PC-3 (cell line): ENCODE measurements around the gene NES. TPM values are rescaled to one million over a fixed set of nuclear protein-coding genes. Genes with fewer than 3 reads are reported as not detected.

Experiments used
- ATAC-seq: fragments of 200-7000 bp; cut with Tn5 transposase; 2 replicates; pipeline ENCODE4 v1.9.1; 2020; ENCODE audit warnings: mild to moderate bottlenecking, moderate library complexity
- BruUV-seq: library from RNA; stranded (reverse); fragments of 400-500 nt; replicated peaks from 2 replicates; lab custom pipeline; 2021; lab: Mats Ljungman, UMichigan
- CTCF ChIA-PET: fragments of 300-600 bp; sonication (Branson Sonifier 250); formaldehyde crosslinking; loops from one replicate; lab custom pipeline; 2022; ENCODE audit warnings: antibody characterized with exemption; lab: Charles Lee
- POLR2A ChIA-PET: fragments of 300-600 bp; sonication (Branson Sonifier 250); formaldehyde crosslinking; loops from one replicate; lab custom pipeline; 2022; ENCODE audit warnings: antibody characterized with exemption; ENCODE audit not compliant: unreplicated experiment; lab: Charles Lee
- DNase-seq: peaks from one replicate; pipeline ENCODE4 v3.0.0-alpha.2; 2015
- H2AFZ ChIP-seq: fragments of 300-600 bp; sonication (generic); 2 replicates; pipeline ENCODE4 v1.6.0; 2016; ENCODE audit warnings: antibody characterized with exemption, low read length
- H3F3A ChIP-seq: fragments of 300-600 bp; sonication (generic); one replicate; pipeline ENCODE4 v1.6.0; 2017; ENCODE audit warnings: antibody characterized with exemption, low read length, control low read depth, mild to moderate bottlenecking; ENCODE audit not compliant: unreplicated experiment
- H3K27ac ChIP-seq: fragments of 300-600 bp; sonication (generic); 2 replicates; pipeline ENCODE4 v1.5.1; 2016; ENCODE audit warnings: mild to moderate bottlenecking, low read length
- H3K27me3 ChIP-seq: fragments of 300-600 bp; sonication (generic); 2 replicates; pipeline ENCODE4 v1.6.1; 2016; ENCODE audit warnings: low read length, mixed read lengths
- H3K36me3 ChIP-seq: fragments of 300-600 bp; sonication (generic); 2 replicates; pipeline ENCODE4 v1.6.1; 2016; ENCODE audit warnings: low read depth, mixed run types, low read length, mixed read lengths
- H3K4me1 ChIP-seq: fragments of 300-600 bp; sonication (generic); 2 replicates; pipeline ENCODE4 v1.5.1; 2016; ENCODE audit warnings: low read length; ENCODE audit not compliant: insufficient read depth
- H3K4me2 ChIP-seq: fragments of 300-600 bp; sonication (generic); 2 replicates; pipeline ENCODE4 v1.6.0; 2016; ENCODE audit warnings: low read length
- H3K4me3 ChIP-seq: fragments of 300-600 bp; sonication (generic); 2 replicates; pipeline ENCODE4 v1.5.1; 2016; ENCODE audit warnings: mild to moderate bottlenecking, low read length, mixed read lengths
- H3K79me2 ChIP-seq: fragments of 300-600 bp; sonication (generic); 2 replicates; pipeline ENCODE4 v1.6.1; 2017; ENCODE audit warnings: low read length, mixed read lengths
- H3K9ac ChIP-seq: fragments of 300-600 bp; sonication (generic); 2 replicates; pipeline ENCODE4 v1.6.0; 2016; ENCODE audit warnings: mild to moderate bottlenecking, low read length
- H3K9me2 ChIP-seq: fragments of 300-600 bp; sonication (generic); replicated peaks from 2 replicates; pipeline ENCODE4 v1.6.1; 2016; ENCODE audit warnings: mixed run types, low read length, mixed read lengths
- H3K9me3 ChIP-seq: fragments of 300-600 bp; sonication (generic); 2 replicates; pipeline ENCODE4 v1.6.1; 2016; ENCODE audit warnings: low read length, mixed read lengths
- H4K20me1 ChIP-seq: fragments of 300-600 bp; sonication (generic); 2 replicates; pipeline ENCODE4 v1.6.1; 2016; ENCODE audit warnings: low read length, mixed read lengths
- CTCF ChIP-seq: fragments of 300-600 bp; sonication (generic); conservative IDR thresholded peaks from 2 replicates; pipeline ENCODE4 v1.5.1; 2017; ENCODE audit warnings: antibody characterized with exemption, low read depth, mild to moderate bottlenecking, low read length
- EZH2 ChIP-seq: fragments of 300-600 bp; sonication (generic); IDR thresholded peaks from one replicate; pipeline ENCODE4 v1.6.1; 2017; ENCODE audit warnings: antibody characterized with exemption, mild to moderate bottlenecking, low read length; ENCODE audit not compliant: unreplicated experiment
- EZH2phosphoT487 ChIP-seq: fragments of 300-600 bp; sonication (generic); IDR thresholded peaks from 2 replicates; pipeline ENCODE4 v1.6.1; 2018; ENCODE audit warnings: mild to moderate bottlenecking, antibody characterized with exemption, low read length, borderline replicate concordance
- intact Hi-C: fragments of 100-400 bp; cut with micrococcal nuclease; formaldehyde crosslinking; loops from 2 replicates; pipeline ENCODE4 v1.9.0; 2023
- total RNA-seq: library from RNA; depleted of rRNA; stranded (reverse); fragments of >200 nt; gene quantifications from 2 replicates; pipeline ENCODE4 v1.2.3, GENCODE V29; 2014

The NES gene
- total RNA-seq, 1 experiment from 2014 or later = 58.2 TPM

DNA sequence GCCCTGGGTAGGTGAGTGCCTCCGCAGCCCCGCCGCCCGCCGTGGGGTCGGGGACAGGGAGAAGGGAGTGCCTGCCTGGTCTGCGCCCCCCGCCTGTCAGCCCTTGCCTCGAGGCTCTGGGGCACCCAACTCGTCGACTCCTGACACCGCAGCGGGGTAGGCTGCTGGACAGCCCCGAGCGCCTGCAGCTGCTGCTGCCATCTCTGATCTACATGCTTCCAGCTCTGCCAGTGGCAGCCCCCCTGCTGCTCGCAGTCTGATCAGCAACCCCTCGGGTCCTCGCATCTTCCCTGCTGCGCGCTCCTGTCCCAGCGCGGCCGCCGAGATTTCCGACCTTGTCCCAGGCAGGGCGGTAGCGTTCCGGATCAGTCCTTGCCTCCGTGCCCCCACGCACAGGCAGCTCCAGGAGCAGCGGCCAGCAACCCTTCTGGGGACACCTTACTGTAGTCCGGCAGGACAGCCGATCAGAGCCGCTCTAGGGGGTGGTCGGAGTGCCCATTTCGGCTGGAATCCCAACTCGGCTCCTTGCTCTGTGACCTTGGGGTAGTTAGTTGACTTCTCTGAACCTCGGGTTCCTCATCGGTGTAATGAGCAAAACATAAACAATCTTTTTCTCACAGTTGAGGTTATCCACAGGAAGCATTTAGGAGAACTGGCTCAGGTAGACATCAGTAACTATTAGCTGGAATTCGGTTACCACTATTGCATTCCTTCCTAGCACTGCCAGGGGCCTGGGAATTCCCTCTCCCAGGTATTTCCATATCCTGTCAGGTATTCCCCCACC lies 34.8 kb downstream of the NES start:
- ChIA-PET POLR2A (no interaction called here), CTCF (no interaction called here)
- no peaks in the 10 kb centered on the region for H3K9me3 ChIP-seq
- H3K36me3 ChIP-seq = no peaks in the 10 kb centered on the region
- ATAC-seq (no peak), DNase-seq (no peak)
- no peak overlapping the region for H3K4me2 ChIP-seq
- no peaks in the 10 kb centered on the region for H3F3A ChIP-seq
- H2AFZ ChIP-seq = no peak overlapping the region
- H4K20me1 ChIP-seq = no peaks in the 10 kb centered on the region
- BruUV-seq = no TSS peak
- TF ChIP-seq EZH2 (no peak), CTCF (no peak), EZH2phosphoT487 (0 out of 2 replicates have a peak, but pooled peaks have one; percentile 26)
- intact Hi-C loops = no loop called here
- H3K27ac ChIP-seq = no peak overlapping the region
- no peak overlapping the region for H3K9ac ChIP-seq
- H3K4me1 ChIP-seq = peaks cover 15% of the 10 kb centered on the region
- H3K79me2 ChIP-seq = no peaks in the 10 kb centered on the region
- peaks cover 31% of the 10 kb centered on the region for H3K27me3 ChIP-seq
- no peaks in the 10 kb centered on the region for H3K9me2 ChIP-seq
- H3K4me3 ChIP-seq = no peak overlapping the region

- BruUV-seq = no TSS peak
- no peak within 1 kb of the TSS for H3K27ac ChIP-seq
- no peaks in the 10 kb centered on the region for H4K20me1 ChIP-seq
- intact Hi-C loops = no loop called here
- no peak for DNase-seq
- no peak for TF ChIP-seq EZH2phosphoT487
- TF ChIP-seq EZH2 = no peak
- TF ChIP-seq CTCF = no peak
- no peak for ATAC-seq
- ChIA-PET CTCF (no interaction called here), POLR2A (interaction anchor here (0.5 kb wide), 1 partner anchor 184 kb away, joined by 4 read pairs; no protein-coding TSS in a partner anchor)
- peaks cover 15% of the 10 kb centered on the region for H3K4me1 ChIP-seq
- no peaks in the 10 kb centered on the region for H3K9me3 ChIP-seq
- no peak within 1 kb of the TSS for H3K4me3 ChIP-seq
- no peak within 1 kb of the TSS for H2AFZ ChIP-seq
- no peaks in the 10 kb centered on the region for H3K36me3 ChIP-seq
- H3K9me2 ChIP-seq = no peaks in the 10 kb centered on the region
- H3K9ac ChIP-seq = no peak within 1 kb of the TSS
- no peaks in the 10 kb centered on the region for H3K79me2 ChIP-seq
- no peaks in the 10 kb centered on the region for H3F3A ChIP-seq
- H3K4me2 ChIP-seq = no peak within 1 kb of the TSS
- H3K27me3 ChIP-seq = peaks cover 31% of the 10 kb centered on the region
These were observed 35.4 kb downstream of the NES start, which contains the start of gene BCAN for GRCh38 chr1:156641761-156642264. TSS of gene BCAN (plus strand) at chr1:156642117. CDS start at chr1:156646055, 3,938 bp downstream.
